Activated T-helper 2 cell treated with anti-CD3 and anti-CD28 coated beads, Interferon-gamma antibody, Interleukin-2, Interleukin-4, amounts not matched to agents 10 μg/mL and 5 μg/mL and 100 μg/mL, durations not matched to agents 14 hours and 24 hours and 36 hours (primary cell): ENCODE results near the gene AVL9. TPM values are rescaled to one million over a fixed set of nuclear protein-coding genes. Genes with fewer than 3 reads are reported as not detected.

Source experiments
- DNase-seq: peaks from one replicate; pipeline ENCODE4 v3.0.0; 2021; ENCODE audit warnings: low spot score
- H3K27ac Mint-ChIP-seq: one replicate; pipeline ENCODE4 v1.8.0; 2021; ENCODE audit warnings: mixed read lengths
- H3K27me3 Mint-ChIP-seq: one replicate; pipeline ENCODE4 v1.8.0; 2021; ENCODE audit warnings: low read depth, mixed read lengths
- H3K36me3 Mint-ChIP-seq: one replicate; pipeline ENCODE4 v1.8.0; 2021; ENCODE audit warnings: low read depth, mixed read lengths
- H3K4me1 Mint-ChIP-seq: one replicate; pipeline ENCODE4 v1.8.0; 2021; ENCODE audit warnings: low read depth, mixed read lengths
- H3K4me3 Mint-ChIP-seq: one replicate; pipeline ENCODE4 v1.8.0; 2021; ENCODE audit warnings: low read depth, mild to moderate bottlenecking, moderate library complexity, mixed read lengths
- H3K9me3 Mint-ChIP-seq: one replicate; pipeline ENCODE4 v1.8.0; 2021; ENCODE audit warnings: mixed read lengths
- intact Hi-C: fragments of 100-400 bp; cut with micrococcal nuclease; formaldehyde crosslinking; loops from one replicate; pipeline ENCODE4 v1.15.1; 2023
- total RNA-seq: library from RNA; stranded (reverse); gene quantifications from 2 replicates; pipeline ENCODE4 v1.2.3, GENCODE V29; 2022

AVL9 gene
- total RNA-seq, 1 donor from 2014 or later, result 43.9 TPM

- H3K36me3 Mint-ChIP-seq, result peaks cover 34% of the 10 kb centered on the region
These were observed 30.6 kb downstream of the AVL9 start for GRCh38 chr7:32525839-32526238.

DNA sequence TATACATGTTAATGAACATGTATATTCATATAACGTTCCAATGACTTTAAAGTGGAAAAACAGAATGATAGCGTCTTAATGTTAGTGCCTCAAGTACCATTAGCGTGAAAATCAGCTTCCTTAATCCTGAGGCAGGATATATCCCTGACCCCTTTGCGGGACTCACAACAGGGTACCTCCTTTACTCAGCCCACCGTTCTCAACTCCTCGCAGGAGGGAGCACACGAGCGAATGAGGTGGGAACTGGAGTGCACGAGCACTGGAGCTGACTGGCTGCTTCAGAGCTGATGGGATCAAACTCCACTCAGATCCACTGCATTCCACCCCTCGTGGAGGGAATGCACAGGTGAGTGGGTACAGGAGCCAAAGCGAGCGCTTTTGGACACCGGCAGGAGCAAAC lies 36.1 kb downstream of the AVL9 start:
- H3K4me3 Mint-ChIP-seq, result no peak overlapping the region
- no peaks in the 10 kb centered on the region for H3K9me3 Mint-ChIP-seq
- H3K4me1 Mint-ChIP-seq, result peaks cover 8% of the 10 kb centered on the region
- H3K27ac Mint-ChIP-seq, result no peak overlapping the region
- H3K36me3 Mint-ChIP-seq, result peaks cover 25% of the 10 kb centered on the region
- no peak for DNase-seq
- H3K27me3 Mint-ChIP-seq, result no peaks in the 10 kb centered on the region
- intact Hi-C loops, result no loop called here

More at GRCh38 chr7:32525839-32526238, 30.6 kb downstream of the AVL9 start:
- no peak for DNase-seq
- Mint-ChIP-seq H3K27me3 (no peaks in the 10 kb centered on the region), H3K4me3 (no peak overlapping the region), H3K4me1 (peaks cover 5% of the 10 kb centered on the region), H3K27ac (no peak overlapping the region), H3K9me3 (peaks cover 17% of the 10 kb centered on the region)
- intact Hi-C loops, result no loop called here

- no peak for DNase-seq
- intact Hi-C loops, result no loop called here
- no peak overlapping the region for H3K27ac Mint-ChIP-seq
- no peaks in the 10 kb centered on the region for H3K27me3 Mint-ChIP-seq
- no peak overlapping the region for H3K4me3 Mint-ChIP-seq
- no peaks in the 10 kb centered on the region for H3K9me3 Mint-ChIP-seq
- H3K36me3 Mint-ChIP-seq, result peaks cover 25% of the 10 kb centered on the region
- peaks cover 8% of the 10 kb centered on the region for H3K4me1 Mint-ChIP-seq
These were observed 36.8 kb downstream of the AVL9 start for GRCh38 chr7:32532086-32532485.

- H3K4me3 Mint-ChIP-seq, result no peak overlapping the region
- no peaks in the 10 kb centered on the region for H3K9me3 Mint-ChIP-seq
- peaks cover 6% of the 10 kb centered on the region for H3K4me1 Mint-ChIP-seq
- intact Hi-C loops, result no loop called here
- H3K27ac Mint-ChIP-seq, result no peak overlapping the region
- H3K36me3 Mint-ChIP-seq, result peaks cover 21% of the 10 kb centered on the region
- no peak for DNase-seq
- no peaks in the 10 kb centered on the region for H3K27me3 Mint-ChIP-seq
These were observed 37.4 kb downstream of the AVL9 start for GRCh38 chr7:32532716-32533115.

DNA sequence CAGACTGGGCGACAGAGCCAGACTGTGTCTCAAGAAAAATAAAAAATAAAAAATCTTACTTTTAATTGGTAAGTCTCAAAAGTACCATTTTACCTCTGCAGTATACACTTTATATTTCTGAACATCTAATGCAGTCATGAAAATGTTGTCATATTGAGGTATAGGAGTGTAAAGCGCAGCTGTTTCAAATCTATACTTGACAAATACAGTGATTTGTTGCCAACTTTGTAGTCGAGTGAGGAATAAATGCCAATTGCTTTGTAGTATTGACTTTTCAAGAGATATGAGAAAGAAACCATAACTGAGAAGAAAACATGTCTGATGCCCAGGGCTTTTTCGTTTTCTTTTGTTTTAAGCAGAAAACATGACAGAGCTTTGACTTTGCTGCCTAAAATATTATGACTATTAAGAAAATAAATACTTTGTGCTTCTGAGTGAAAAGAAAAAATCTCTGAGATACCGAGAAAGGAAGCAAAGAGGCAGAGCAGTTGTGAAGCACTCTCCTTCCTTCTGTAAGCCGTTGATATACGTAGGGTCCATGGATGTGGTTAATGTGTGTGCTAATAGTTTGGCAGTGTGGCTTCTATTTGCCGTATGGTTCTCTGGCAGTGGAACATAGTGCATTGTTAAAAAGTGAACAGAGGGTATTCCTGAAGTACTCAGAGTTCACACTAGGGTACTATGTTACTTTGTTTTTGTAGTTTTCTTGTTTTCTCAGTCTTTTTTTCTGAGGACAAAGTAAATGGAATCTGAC lies 38.2 kb downstream of the AVL9 start:
- H3K27ac Mint-ChIP-seq, result no peak overlapping the region
- H3K36me3 Mint-ChIP-seq, result peaks cover 22% of the 10 kb centered on the region
- no peak for DNase-seq
- no peak overlapping the region for H3K4me3 Mint-ChIP-seq
- H3K4me1 Mint-ChIP-seq, result peaks cover 3% of the 10 kb centered on the region
- intact Hi-C loops, result no loop called here
- H3K27me3 Mint-ChIP-seq, result no peaks in the 10 kb centered on the region
- H3K9me3 Mint-ChIP-seq, result no peaks in the 10 kb centered on the region

DNA sequence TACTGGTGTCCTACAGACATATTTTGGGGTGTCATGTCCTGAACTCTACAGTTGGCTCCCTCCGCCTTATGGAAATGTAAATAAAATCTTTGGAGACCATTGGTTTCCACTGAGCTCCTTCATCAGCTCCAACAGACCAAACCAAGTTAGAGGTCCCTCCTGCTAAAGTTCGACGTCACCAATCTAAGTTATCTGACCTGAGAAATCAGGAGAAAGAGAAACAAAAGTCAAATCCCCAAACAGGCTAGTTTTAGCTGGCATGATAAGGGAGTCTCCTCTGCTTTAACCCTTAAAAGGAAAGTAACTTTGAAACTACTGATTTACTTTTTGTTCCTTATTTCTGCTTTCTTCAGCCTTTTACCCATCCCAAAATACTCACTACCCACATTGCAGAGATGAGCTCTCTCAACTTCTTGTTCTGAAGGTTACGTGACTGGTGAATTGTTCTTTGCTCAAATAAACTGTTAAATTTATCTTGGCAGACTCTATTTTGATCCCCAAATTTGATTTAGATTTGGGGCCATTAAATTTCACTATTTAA lies 39.9 kb downstream of the AVL9 start:
- H3K9me3 Mint-ChIP-seq, result no peaks in the 10 kb centered on the region
- no peak for DNase-seq
- intact Hi-C loops, result no loop called here
- no peak overlapping the region for H3K27ac Mint-ChIP-seq
- peaks cover 8% of the 10 kb centered on the region for H3K4me1 Mint-ChIP-seq
- H3K4me3 Mint-ChIP-seq, result no peak overlapping the region
- H3K36me3 Mint-ChIP-seq, result peaks cover 25% of the 10 kb centered on the region
- no peaks in the 10 kb centered on the region for H3K27me3 Mint-ChIP-seq

- intact Hi-C loops, result no loop called here
- no peak for DNase-seq
- Mint-ChIP-seq H3K4me1 (peaks cover 8% of the 10 kb centered on the region), H3K27ac (no peak overlapping the region), H3K36me3 (peaks cover 25% of the 10 kb centered on the region), H3K4me3 (no peak overlapping the region), H3K9me3 (no peaks in the 10 kb centered on the region), H3K27me3 (no peaks in the 10 kb centered on the region)
These were observed 40.7 kb downstream of the AVL9 start for GRCh38 chr7:32536016-32536415.

GRCh38 chr7:32536585-32536984 lies 41.3 kb downstream of the AVL9 start:
- Mint-ChIP-seq H3K36me3 (peaks cover 22% of the 10 kb centered on the region), H3K9me3 (no peaks in the 10 kb centered on the region), H3K27me3 (no peaks in the 10 kb centered on the region), H3K4me3 (no peak overlapping the region), H3K27ac (no peak overlapping the region), H3K4me1 (peaks cover 8% of the 10 kb centered on the region)
- intact Hi-C loops, result no loop called here
- no peak for DNase-seq

DNA sequence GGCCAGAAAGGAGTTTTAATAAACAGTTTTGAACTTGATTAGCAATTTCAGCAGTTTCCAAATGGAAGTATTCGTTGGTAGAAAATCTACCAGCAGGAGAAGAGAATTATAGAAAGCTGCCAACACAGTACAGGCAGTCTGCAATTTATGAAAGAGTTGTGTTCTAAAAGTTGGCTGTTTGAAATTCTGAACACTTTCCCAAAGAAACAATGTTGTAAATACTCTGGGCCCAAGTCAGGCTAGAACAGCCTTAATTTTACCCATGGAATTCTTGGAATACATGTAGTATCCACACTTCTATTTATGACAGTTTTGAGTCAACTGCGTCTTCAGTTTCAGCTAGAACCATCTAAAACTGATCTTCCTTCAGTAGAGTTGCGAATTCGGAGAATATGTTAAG lies 42.5 kb downstream of the AVL9 start:
- peaks cover 8% of the 10 kb centered on the region for H3K4me1 Mint-ChIP-seq
- H3K27ac Mint-ChIP-seq, result no peak overlapping the region
- no peaks in the 10 kb centered on the region for H3K9me3 Mint-ChIP-seq
- H3K4me3 Mint-ChIP-seq, result no peak overlapping the region
- peaks cover 18% of the 10 kb centered on the region for H3K36me3 Mint-ChIP-seq
- H3K27me3 Mint-ChIP-seq, result no peaks in the 10 kb centered on the region
- intact Hi-C loops, result no loop called here
- DNase-seq, result no peak

GRCh38 chr7:32539366-32539765 lies 44.1 kb downstream of the AVL9 start:
- H3K27me3 Mint-ChIP-seq, result no peaks in the 10 kb centered on the region
- H3K4me3 Mint-ChIP-seq, result no peak overlapping the region
- intact Hi-C loops, result no loop called here
- DNase-seq, result no peak
- H3K27ac Mint-ChIP-seq, result no peak overlapping the region
- H3K36me3 Mint-ChIP-seq, result peaks cover 31% of the 10 kb centered on the region
- H3K4me1 Mint-ChIP-seq, result peaks cover 17% of the 10 kb centered on the region
- no peaks in the 10 kb centered on the region for H3K9me3 Mint-ChIP-seq

DNA sequence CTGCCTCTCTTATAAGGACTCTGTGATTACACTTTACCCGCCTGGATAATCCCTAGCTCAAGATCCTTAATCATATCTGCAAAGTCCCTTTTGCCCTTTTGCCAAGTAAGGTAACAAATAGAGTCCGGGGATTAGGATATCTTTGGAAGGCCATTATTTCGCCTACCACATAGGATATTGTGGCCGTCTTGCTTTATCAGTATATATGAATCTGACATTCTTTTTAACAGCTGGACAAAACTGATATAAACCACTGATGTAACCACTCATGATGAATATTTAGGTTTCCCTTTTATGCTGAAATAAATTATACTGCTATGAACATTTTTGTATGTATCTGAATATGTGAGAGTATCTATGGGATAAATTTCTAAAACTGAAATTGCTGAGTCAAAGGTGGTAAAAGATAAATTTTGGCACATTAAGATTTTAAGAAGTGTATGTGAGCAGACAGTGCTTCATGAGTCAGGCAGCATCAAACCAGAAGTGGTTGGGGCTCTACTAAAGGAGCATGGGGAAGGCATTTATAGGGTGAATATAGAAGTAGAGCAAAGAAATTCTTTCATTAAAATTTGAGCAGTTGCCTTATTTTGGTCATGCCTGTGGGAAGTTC lies 44.7 kb downstream of the AVL9 start:
- Mint-ChIP-seq H3K27me3 (no peaks in the 10 kb centered on the region), H3K4me1 (peaks cover 17% of the 10 kb centered on the region), H3K27ac (peak overlapping the region; percentile 28), H3K9me3 (no peaks in the 10 kb centered on the region), H3K36me3 (peaks cover 34% of the 10 kb centered on the region), H3K4me3 (no peak overlapping the region)
- intact Hi-C loops, result loop anchor here (5.0 kb wide), 1 partner anchor 48 kb away; the partner anchor contains the start of gene LSM5
- no peak for DNase-seq

DNA sequence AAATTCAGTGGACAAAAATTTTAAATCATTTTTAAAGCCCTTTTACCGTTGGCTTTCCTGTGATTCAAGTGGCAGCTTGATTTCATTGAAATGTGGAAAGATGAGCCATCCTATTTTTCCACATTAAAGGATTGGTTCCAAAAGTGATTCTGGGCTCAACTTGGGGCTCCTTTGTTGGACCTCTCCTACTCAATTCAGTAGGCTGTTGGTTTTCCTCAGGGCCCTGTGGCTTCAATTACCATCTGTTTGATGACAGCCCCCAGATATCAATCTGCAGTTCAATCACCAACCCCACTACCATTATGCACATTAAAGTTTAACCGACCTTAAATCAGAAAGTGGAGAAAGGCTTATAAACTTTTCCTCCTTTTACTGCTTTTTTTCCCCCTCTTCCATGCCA lies 47.3 kb downstream of the AVL9 start:
- intact Hi-C loops, result loop anchor here (5.0 kb wide), 1 partner anchor 50 kb away; the partner anchor contains the start of gene LSM5
- Mint-ChIP-seq H3K36me3 (peaks cover 36% of the 10 kb centered on the region), H3K27ac (no peak overlapping the region), H3K9me3 (no peaks in the 10 kb centered on the region), H3K4me1 (peaks cover 14% of the 10 kb centered on the region), H3K27me3 (no peaks in the 10 kb centered on the region), H3K4me3 (no peak overlapping the region)
- DNase-seq, result no peak

DNA sequence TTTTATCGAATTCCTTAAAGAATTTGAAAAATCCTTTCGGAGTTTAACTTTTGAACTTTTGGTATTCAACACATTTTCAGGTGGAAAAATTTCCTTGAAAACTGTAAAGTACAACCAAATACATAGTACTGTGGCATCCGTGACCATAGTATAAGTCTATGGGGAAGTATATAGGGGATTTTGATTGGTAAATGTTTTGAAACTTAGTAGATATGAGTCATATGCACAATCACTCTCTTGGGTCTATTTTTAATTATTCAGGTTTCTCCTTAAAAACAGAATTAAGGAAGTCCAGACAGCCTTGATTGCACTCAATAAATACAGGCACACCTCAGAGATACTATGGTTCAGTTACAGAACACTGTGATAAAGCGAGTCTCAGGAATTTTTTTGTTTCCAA lies 64.2 kb downstream of the AVL9 start:
- Mint-ChIP-seq H3K36me3 (peaks cover 62% of the 10 kb centered on the region), H3K9me3 (no peaks in the 10 kb centered on the region), H3K27me3 (no peaks in the 10 kb centered on the region), H3K27ac (no peak overlapping the region), H3K4me1 (peaks cover 15% of the 10 kb centered on the region), H3K4me3 (no peak overlapping the region)
- intact Hi-C loops, result no loop called here
- DNase-seq, result no peak
